Activated CD4-positive, alpha-beta T cell treated with anti-CD3 and anti-CD28 coated beads for 48 hours (primary cell): ENCODE results near the gene OSBPL5.
"Not testable (repeated sequence)": the region's sequence is repeated elsewhere in the genome, so short reads cannot be mapped to it uniquely, and the experiment has no call there.

ENCODE experiments used
- DNase-seq: peaks from one replicate; pipeline ENCODE4 v3.0.0-alpha.2; 2020

The OSBPL5 gene

DNA sequence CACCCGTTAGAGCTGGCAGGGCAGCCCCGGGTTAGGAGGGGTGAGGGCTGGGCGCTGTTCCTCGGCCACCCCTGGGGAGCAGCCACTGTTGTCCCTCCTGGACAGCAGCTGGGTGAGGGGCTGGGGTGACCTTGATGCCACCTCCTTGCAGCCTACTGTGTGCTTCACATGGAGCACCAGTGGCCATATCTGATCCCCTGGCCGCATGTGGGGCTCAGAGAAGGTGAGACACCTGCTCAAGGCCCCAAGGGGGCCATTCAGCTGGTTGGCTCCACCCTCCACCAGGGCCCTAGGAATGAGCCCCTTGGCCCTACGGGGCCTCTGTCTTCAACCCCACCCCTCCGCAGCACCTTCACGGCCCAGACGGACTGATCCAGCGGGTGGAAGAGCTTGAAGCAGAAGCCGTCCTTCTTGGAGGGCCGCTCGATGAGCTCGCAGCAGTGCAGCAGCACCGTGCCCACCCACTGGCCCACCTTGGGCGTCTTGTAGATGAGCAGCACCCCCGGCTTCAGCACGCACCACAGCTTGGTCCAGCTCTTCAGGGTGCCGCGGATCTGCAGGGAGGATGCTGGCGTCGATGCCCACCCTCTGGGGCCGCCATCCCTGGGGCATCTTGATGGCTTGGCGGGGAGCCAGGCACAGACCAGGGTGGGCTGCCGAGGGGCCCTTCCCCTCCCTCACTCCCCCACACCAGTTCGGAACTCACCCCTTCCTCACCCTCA, 44.9 kb downstream of the OSBPL5 start:
- DNase-seq, result no peak

DNA sequence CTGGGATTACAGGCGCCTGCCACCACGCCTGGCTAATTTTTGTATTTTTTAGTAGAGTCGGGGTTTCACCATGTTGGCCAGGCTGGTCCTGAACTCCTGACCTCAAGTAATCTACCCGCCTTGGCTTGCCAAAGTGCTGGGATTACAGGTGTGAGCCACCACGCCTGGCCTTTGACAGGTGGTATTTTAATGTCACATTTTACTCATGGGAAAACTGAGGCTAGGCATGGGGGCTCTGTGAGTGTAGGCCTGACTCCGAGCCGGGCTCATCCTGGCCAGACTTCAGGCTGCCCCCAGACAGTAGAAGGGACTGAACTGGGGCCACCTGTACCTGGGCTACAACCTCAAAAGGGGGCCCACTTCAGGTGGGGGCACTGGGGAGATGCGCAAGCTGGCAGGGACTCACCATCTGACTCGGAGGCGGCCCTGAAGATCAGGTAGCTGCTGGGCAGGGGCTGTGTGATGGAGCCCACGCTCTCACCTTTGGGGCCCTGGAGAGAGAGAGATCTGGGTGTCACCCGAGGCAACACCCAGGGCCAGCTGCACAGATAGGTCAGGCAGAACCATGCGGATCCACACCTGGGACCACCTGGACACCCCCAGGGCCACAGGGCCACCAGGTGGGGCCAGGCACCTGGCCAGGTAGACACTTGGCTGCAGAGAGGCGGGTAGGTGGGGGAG, 45.8 kb downstream of the OSBPL5 start:
- no peak for DNase-seq

GRCh38 chr11:3115321-3115720, 49.8 kb downstream of the OSBPL5 start:
- DNase-seq, result no peak

DNA sequence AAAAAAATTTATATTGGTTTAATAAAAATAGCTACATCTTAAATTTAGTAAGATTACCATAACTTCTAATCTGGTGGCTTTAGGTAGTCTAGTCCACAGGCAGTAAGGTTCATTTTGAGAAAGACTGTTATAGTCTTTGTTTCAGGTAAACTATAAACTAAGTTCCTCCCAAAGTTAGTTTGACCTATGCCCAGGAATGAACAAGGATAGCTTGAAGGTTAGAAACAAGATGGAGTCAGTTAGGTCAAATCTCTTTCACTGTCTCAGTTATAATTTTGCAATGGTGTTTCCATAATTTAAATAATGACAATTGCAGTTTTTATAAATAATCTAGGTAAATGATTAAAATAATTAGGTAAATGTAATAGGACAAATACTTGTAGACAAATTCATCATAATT, 51.4 kb downstream of the OSBPL5 start:
- not testable (repeated sequence) for DNase-seq

- no peak for DNase-seq
Observed at GRCh38 chr11:3111919-3112690, 53.0 kb downstream of the OSBPL5 start.

- DNase-seq, result no peak
Observed at GRCh38 chr11:3111466-3111865, 53.6 kb downstream of the OSBPL5 start.

DNA sequence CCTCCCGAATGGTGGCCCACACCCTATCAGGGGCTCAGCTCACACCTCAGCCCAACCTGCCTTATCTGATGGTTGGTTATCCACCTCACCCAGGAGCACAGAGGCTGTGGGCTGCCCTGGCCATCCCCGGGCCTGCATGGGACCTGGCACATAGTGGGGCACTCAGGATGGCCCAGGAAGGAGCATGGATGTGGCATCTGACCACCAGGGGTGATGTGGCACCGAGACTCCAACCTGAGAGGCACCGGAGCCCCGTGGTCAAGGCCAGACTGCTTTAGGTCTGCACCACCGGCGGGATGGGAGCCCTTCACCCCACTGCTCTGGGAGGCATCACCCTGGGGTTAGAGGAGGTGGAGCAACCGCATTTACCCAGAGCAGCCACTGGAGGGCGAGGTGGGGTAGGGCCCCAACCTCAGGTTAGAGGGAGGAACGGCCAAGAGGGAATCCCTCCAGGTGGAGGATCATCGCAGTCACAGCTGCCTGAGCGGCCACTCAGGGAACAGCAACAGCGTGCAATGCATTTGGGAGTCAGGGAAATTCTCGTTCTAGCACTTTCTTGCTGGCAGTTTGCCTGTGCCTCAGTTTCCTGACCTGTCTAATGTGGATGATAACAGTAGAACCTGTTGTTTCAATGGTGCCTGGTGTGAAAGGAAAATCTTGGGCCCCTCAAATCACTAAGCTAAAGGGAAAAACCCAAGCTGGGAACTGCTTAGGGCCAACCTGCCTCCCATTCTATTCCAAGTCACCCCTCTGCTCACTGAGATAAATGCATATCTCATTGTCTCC, 55.0 kb downstream of the OSBPL5 start:
- DNase-seq, result peak; percentile 68

DNA sequence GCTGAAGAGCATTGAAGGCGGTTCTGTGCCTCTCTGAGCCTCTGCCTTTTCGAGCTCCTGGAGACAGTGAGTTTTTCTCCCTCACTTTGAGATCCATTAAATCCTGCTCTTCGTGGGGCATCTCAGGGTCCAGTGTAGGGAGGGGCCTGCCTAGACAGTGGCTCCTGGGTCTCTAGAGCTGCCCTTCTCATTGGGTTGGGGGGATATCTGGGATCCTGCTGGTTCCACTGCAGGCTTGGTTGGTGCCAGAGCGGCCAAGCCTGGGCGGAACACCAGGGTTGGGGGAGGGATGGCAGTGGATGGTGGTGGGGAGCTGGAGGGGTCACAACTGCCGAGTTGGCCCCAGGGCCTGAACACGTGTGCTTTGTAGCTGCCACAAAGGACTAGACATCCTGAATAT, 55.7 kb downstream of the OSBPL5 start:
- DNase-seq, result no peak

DNA sequence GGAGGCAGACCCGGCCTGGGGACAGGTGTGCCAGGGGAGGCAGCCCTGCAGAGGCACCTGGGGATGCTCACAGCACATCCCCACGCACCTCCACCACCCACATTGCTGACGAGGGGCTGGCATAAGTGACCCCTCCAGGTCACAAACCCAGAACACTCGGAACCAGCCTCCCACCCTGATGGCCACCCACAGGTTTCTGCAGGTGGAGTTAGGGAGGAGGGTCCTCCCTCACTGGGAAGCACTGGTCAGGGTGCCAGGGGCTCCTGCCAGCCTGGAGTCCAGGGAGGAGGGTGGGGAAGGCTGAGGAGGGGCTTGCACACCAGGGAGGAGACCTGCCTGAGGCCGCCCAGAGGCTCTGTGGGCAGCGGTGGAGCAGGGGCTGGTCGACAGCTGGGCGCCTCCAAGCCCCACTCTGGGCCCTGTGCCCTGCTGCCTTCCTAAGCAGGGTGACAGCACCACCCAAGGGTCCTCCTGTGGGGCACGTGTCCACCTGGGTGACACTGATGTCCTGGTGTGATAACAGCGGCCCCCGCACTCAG, 56.9 kb downstream of the OSBPL5 start:
- no peak for DNase-seq

DNA sequence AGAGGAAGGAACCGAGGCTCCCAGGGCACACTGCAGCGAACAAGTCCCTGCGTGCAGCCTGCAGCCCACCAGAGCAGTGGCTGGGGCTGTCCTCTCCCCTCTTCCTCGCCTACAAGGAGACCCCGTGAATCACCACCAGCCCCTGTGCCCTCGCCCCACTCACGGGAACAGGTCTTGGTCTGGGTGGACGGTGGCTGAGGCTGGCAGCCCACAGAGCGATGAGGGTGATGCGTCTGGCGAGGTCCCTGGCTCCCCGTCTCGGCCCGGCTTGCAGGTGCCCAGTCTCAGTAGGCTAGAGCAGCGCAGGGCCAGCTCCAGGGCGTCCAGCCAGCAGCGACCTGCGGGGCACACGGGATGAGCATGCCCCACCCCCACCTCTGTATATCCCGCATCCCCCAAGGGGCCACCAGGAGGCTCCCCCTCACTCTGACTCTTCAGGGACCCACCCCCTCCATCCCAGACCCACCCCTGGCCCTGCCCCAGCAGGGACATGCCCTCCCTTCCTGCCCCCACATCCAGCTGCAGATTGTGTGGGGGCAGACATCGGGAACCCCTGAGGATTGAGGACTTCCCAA, 57.4 kb downstream of the OSBPL5 start:
- no peak for DNase-seq

DNA sequence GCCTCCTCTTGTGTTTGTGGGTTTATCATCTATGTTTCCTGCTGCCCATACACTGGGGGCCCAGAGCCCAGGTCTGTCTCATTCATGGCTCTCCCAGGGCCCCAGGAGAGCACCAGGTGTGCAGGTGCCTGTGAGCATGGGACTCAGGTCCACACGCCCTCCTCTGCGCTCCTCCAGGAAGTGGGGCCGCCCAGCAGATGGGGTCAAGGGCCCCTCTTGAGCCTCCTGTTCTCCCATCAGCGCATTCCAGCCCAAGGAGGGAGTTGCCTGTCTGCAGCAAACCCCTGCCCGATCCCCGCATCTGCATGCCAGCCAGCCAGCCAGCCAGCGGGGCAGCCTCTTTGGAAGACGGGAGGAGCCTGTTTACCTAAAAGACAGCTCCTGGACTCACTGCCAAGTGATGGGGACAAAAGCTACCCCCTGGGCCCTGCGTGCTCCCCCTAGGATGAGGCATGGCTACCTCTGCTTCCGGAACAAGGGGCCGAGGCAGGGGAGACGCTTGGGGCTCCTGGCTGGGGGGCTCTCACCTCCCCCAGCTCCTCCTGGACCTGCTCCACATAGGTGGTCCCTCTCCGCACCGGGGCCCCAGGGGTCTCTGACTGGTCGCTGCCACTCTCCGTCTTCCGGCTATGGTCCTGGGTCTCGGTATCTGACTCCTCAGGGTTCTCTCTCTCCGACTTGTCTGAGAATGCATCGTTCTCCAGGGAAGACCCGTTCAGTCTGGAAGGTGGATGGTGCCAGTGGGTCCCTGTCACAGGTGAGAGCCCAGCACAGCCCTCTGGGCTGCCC, 58.2 kb downstream of the OSBPL5 start:
- no peak for DNase-seq

DNA sequence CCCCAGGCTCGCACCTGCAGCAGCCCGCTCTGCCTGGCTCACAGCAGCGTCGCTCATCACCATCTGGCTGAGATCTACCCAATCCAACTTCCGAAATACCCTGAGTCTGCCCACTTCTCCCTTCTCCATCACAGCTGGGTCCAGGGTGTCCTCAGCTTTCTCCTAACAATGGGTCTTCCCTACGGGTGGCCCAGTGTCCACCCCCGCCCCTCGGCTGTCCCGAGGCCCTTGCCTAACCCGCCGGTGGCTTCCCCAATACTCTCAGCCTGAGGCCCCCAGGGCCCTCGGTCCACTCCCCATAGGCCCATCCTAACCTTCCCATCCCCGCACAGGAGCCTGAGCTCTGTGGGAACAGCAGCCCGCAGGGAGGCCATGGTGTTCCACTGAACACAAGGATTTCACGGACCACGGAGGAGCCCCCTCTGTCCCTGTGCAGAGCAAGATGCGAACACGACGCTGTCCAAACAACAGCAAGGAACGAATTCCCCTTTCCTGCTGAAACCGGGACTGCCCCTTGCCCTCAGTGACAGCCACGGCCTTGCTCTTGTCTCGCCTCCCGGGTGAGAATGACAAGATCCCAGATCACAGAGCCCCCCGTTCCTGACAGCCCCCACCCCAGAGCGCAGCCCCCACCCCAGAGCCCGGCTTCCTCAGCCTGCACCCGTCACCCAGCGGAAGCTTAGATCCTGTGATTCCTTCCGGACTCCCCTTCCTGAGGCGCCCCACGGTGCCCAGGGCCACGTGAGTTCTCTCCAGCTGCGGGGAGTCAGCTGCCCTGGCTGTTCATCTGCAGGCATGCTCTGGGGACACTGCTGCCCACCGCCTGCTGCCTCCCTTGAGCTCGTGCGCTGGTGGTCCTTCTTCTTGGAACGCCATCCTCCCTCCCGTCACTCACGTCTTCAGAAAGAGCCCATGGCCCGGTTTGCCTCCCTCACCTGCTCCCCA, 59.0 kb downstream of the OSBPL5 start:
- DNase-seq, result no peak

DNA sequence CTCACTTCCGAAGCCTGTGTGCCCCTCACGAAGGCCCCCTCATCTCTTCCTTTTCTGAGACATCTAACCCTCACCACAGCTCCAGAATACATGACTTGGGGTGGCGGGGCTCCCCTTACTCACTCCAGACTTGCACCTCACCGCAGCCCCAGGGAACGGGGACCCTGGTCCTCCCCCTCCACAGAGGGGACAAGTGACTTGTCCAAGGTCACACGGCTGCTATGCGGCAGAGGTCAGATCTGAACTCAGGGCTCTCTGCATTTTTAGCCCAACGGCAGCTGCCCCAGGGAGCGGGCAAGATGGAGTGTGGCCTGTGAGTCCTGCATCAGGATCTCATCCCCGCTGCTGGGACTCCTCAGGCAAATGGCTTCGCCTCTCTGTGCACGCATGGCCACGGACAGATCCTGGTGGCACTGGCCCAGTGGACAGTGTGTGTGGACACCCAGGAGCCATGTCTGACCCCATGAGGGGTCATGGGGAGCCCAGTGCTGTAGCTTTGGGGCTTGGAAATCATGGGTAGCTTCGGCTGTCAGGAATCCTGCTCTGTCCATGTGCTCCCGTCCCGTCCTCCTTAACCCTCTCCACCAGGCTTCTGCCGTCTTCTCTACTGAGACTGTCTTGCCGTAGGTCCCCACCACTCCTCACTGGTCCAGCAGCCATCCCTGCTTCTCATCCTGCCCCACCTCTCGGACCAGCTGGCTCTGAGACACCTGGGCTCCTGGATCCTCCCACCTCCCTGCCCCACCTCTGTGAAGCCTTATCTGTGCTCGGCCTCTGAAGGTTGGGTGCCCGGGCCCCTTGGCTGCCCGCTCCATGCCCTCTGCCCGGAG, 59.9 kb downstream of the OSBPL5 start:
- DNase-seq, result no peak

DNA sequence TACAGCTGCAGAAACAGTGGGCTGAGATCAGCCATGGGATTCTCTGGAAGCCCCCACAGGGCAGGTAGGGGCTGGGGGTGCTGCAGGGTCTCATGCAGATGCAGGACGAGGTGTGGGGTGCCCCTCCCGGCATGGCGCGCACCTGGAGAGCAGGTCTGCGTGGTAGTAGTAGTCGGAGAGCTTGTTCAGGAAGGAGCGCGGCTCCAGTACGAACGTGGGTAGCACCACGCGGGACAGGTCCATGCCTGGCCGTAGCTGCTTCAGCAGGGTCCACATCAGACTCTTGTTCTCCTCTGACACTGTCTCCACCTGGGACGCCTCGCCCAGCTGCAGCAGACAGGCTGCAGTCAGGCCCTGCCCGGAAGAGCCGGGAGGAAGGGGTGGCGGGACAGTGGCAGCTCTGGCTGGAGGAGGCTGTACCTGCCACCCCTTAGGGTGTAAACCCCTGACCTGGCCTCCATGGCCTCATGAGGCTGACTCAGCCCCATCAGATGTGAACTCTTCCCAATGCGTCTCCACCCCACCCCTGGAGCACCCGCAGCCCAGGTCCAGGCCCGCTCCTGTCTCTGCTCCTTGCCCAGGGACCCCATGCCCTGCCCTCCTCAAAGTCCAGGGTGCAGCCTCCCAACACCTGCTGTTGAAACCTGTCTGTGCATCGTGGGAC, 60.9 kb downstream of the OSBPL5 start:
- no peak for DNase-seq

DNA sequence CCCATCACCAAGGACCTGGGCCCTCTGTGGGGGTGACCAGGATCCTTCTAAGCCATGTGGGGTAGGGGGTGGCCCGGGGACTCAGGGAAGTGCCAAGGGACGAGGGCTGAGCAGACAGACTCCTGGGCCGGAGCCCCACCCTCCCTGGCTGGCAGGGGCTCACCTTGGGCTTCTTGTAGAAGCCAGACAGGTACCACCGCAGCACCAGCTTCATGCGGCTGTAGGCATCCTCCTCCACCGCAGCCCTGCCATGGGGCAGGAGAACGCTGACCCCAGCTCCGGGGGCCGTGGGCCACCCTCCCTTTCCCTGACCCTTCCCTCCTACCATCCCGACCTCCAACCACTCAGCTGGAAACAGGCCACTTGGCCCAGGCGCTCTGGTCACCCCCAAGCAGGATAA, 62.0 kb downstream of the OSBPL5 start:
- DNase-seq, result no peak

DNA sequence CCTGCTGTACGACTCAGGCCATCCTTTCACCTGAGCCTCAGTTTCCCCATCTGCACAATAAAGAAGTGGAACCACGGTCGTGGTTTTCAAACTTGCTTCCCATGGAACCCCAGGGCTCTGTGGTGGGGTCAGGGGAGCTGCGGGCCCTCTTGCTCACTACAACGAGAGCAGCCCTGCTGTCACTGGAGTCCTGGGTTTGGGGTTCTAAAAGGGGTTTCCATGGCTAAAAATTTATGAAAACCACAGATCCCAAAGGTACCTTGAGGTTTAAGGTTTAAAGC, 62.5 kb downstream of the OSBPL5 start:
- no peak for DNase-seq

GRCh38 chr11:3101921-3102640, 63.0 kb downstream of the OSBPL5 start:
- no peak for DNase-seq

DNA sequence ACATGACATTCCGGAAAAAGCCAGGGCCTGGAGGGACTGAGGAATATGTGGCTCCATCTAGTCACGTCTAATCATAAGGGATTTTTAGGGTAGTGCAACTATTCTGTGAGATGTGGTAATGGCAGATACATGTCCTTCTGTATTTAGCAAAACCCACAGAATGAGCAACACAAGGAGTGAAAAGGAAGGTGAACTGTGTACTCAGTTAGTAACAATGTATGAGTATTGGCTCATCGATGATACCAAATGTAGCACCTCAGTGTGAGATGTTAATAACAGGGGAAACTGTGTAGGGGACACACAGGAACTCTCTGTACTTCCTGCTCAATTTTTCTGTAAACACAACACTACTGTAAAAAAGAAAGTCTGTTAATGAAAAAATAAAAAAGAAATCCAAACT, 65.9 kb downstream of the OSBPL5 start:
- no peak for DNase-seq
